ENCODE measurements around the gene MDGA2.

- TF ChIP-seq CTCF (conservative IDR thresholded peaks at IDR 0.05): no peak
- no peak for TF ChIP-seq ZFX (IDR thresholded peaks at IDR 0.05)
Measured at GRCh38 chr14:46894476-46894875, 780.9 kb downstream of the MDGA2 start.

Measured in C4-2B (cell line).